HUES6 (cell line): Measurements from ENCODE around the gene SLC25A13.
A peak's percentile ranks its signal among the peaks of the same experiment; 100 is the strongest.

ENCODE experiments used
- H3K27ac ChIP-seq: 2 replicates; pipeline ENCODE4 v1.7.0; 2013; ENCODE audit warnings: low read depth, mild to moderate bottlenecking, low read length, inconsistent platforms
- H3K27me3 ChIP-seq: 2 replicates; pipeline ENCODE4 v1.6.1; 2013; ENCODE audit warnings: low read length; ENCODE audit not compliant: control insufficient read depth, insufficient read depth
- H3K36me3 ChIP-seq: 2 replicates; pipeline ENCODE4 v1.6.1; 2013; ENCODE audit warnings: low read length; ENCODE audit not compliant: control insufficient read depth, insufficient read depth
- H3K4me1 ChIP-seq: 2 replicates; pipeline ENCODE4 v1.6.1; 2013; ENCODE audit warnings: low read length; ENCODE audit not compliant: control insufficient read depth, insufficient read depth
- H3K4me3 ChIP-seq: 2 replicates; pipeline ENCODE4 v1.5.1; 2013; ENCODE audit warnings: low read depth, low read length
- H3K9ac ChIP-seq: one replicate; pipeline ENCODE4 v1.6.1; 2013; ENCODE audit warnings: mild to moderate bottlenecking, low read length
- H3K9me3 ChIP-seq: 2 replicates; pipeline ENCODE4 v1.6.1; 2013; ENCODE audit warnings: low read depth, low read length; ENCODE audit not compliant: control insufficient read depth, insufficient read depth

The SLC25A13 gene

DNA sequence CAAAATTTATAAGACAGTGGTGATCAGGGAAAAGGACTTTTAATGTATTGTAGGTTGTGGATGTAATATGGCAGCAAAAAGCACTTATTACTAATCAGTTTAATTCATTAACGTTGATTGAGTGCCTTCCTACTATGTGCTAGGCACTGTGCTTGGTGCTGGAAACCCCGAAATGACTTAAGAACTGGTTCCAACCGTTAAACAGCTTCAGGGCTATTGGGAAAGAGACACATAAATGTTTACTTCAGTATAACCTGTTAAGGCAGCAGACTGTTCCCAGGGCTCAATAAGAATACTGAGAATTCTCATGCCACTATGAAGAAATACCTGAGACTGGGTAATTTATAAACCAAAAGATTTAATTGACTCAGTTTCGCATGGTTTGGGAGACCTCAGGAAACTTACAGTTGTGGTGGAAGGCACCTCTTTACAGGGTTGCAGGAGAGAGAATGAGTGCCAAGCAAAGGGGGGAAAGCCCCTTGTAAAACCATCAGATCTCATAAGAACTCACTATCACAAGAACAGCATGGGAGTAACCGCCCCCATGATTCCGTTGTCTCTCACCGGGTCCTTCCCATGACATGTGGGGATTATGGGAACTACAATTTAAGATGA is 1.1 kb upstream of the SLC25A13 start:
- no peak overlapping the region for H3K4me3 ChIP-seq
- peaks cover 6% of the 10 kb centered on the region for H3K9me3 ChIP-seq
- H3K9ac ChIP-seq, result no peak overlapping the region
- H3K4me1 ChIP-seq, result peaks cover 18% of the 10 kb centered on the region
- H3K36me3 ChIP-seq, result no peaks in the 10 kb centered on the region
- H3K27me3 ChIP-seq, result no peaks in the 10 kb centered on the region
- no peak overlapping the region for H3K27ac ChIP-seq

DNA sequence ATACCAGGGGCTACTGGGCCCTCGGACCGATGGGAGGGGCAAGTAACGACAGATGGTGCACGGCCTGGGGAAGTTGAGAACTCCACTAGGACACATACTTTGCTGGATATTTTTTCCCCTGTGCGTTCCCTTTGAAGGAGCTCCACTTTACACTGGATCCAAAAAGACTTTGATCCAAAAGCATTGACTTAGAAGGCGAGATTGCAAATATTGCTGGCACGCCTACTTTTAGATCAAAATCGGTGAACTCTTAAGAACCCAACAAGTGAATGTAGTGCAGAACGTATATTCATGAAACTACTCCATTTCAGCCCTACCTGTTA is 436 bp upstream of the SLC25A13 start:
- H3K36me3 ChIP-seq, result no peaks in the 10 kb centered on the region
- H3K4me1 ChIP-seq, result peaks cover 20% of the 10 kb centered on the region
- peaks cover 5% of the 10 kb centered on the region for H3K9me3 ChIP-seq
- no peak overlapping the region for H3K27ac ChIP-seq
- H3K4me3 ChIP-seq, result peak overlapping the region; percentile 74
- peak overlapping the region; percentile 98 for H3K9ac ChIP-seq
- no peaks in the 10 kb centered on the region for H3K27me3 ChIP-seq

DNA sequence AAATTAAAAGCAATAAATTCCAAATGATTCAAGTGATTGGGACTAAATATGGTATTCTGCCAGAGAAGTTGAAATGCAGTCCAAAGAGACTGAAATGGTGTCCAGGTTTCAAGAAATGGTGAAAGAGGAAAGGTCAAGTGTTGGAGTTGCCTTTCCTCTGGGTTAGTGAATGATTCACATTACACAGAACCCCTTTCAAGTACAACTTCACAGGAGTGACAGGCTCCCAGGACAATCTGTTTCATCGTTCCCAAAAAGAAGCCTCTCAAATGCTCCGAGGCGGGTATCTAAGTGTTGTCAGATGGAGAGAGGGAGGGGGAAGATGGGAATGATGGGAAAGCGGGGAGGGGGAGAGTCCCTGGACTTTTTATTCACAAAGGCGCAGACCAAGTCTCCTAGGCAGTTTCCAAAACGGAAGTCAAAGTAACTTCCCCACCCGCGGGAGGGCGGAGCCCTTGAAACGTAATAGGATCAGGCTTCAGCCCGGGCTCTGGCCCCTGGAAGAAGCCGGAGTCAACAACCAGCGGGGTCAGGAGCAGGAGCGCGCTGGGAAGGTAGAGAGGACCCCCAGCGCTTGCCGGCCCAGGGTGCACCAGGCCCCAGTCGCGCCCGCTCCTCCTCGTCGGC is 754 bp downstream of the SLC25A13 start:
- Histone ChIP-seq H3K4me1 (peaks cover 30% of the 10 kb centered on the region), H3K27ac (peak overlapping the region; percentile 87), H3K27me3 (no peaks in the 10 kb centered on the region), H3K36me3 (no peaks in the 10 kb centered on the region), H3K9ac (peak overlapping the region; percentile 98), H3K4me3 (peak overlapping the region; percentile 74), H3K9me3 (no peaks in the 10 kb centered on the region)

DNA sequence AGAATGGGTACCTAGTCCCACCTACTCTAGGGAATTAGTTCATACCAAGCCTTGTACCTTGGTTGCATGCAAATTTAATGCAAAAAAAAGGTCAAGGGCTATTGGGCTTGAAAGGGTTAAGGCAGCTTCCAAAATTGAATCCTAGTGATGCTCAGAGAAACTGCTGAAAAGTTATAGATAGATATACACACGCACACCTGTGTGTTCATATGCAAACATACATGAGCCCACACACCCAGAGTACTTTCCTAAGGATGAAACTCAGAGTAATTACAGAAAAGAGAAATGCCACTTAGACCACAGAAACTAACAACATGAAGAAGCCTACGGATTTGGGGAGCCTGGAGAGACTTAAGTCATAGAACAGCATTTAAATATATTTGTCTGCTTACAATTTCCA is 1.5 kb downstream of the SLC25A13 start:
- no peaks in the 10 kb centered on the region for H3K36me3 ChIP-seq
- H3K27me3 ChIP-seq, result no peaks in the 10 kb centered on the region
- no peak overlapping the region for H3K27ac ChIP-seq
- no peaks in the 10 kb centered on the region for H3K9me3 ChIP-seq
- H3K4me3 ChIP-seq, result peak overlapping the region; percentile 74
- H3K9ac ChIP-seq, result peak overlapping the region; percentile 98
- H3K4me1 ChIP-seq, result peaks cover 31% of the 10 kb centered on the region

DNA sequence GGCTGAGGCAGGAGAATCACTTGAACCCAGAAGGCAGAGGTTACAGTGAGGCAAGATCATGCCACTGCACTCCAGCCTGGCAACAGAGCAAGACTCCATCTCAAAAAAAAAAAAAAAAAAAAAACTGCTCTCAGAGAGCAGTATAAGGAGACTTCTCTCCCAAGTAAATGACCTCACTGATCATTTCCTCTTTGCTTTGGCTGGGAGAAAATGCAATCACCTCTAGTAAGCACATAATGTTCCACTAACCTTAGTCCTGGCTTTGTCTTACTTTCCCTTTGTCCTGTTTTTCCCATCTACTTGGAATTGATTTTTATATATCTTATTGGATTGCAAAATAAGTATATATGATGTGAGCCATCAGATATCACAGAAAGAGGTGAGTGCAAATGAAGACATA is 2.5 kb downstream of the SLC25A13 start:
- Histone ChIP-seq H3K4me3 (no peak overlapping the region), H3K27me3 (no peaks in the 10 kb centered on the region), H3K4me1 (peaks cover 41% of the 10 kb centered on the region), H3K9ac (no peak overlapping the region), H3K9me3 (no peaks in the 10 kb centered on the region), H3K36me3 (no peaks in the 10 kb centered on the region), H3K27ac (no peak overlapping the region)

DNA sequence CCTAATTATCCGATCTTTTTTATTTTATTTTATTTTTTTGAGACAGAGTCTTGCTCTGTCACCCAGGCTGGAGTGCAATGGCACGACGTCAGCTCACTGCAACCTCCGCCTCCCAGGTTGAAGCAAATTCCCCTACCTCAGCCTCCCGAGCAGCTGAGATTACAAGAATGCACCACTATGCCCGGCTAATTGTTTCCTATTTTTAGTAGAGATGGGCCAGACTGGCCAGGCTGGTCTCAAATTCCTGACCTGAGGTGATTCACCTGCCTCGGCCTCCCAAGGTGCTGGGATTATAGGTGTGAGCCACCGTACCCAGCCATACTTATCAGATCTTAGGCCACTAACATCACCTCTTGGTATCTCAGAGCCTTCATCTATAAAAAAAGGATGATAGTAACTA is 4.9 kb downstream of the SLC25A13 start:
- no peak overlapping the region for H3K4me3 ChIP-seq
- H3K36me3 ChIP-seq, result peaks cover 6% of the 10 kb centered on the region; the same call in 1 of the 2 replicates
- peaks cover 42% of the 10 kb centered on the region for H3K4me1 ChIP-seq
- H3K9me3 ChIP-seq, result no peaks in the 10 kb centered on the region
- no peak overlapping the region for H3K9ac ChIP-seq
- H3K27me3 ChIP-seq, result no peaks in the 10 kb centered on the region
- no peak overlapping the region for H3K27ac ChIP-seq

DNA sequence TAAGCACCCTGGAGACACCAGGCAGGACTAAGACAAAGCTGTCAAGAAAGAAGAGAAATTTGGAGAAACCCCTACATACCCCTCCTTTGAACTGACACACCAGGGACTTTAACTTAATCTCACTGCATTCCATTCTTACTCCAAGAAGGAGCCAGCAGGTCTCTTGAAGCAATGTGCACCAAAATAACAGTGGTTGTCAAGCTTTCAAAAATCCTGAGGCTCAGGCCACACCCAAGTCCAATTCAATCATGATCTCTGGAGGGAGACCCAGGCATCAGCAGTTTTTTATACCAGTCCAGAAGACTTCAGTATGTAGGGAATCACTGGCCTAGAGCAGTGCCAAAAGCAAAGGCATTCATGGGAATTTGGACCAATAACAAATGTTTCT is 6.8 kb downstream of the SLC25A13 start:
- no peaks in the 10 kb centered on the region for H3K9me3 ChIP-seq
- H3K27ac ChIP-seq, result no peak overlapping the region
- no peaks in the 10 kb centered on the region for H3K27me3 ChIP-seq
- H3K36me3 ChIP-seq, result peaks cover 6% of the 10 kb centered on the region; the same call in 1 of the 2 replicates
- no peak overlapping the region for H3K4me3 ChIP-seq
- H3K4me1 ChIP-seq, result peaks cover 34% of the 10 kb centered on the region
- no peak overlapping the region for H3K9ac ChIP-seq

DNA sequence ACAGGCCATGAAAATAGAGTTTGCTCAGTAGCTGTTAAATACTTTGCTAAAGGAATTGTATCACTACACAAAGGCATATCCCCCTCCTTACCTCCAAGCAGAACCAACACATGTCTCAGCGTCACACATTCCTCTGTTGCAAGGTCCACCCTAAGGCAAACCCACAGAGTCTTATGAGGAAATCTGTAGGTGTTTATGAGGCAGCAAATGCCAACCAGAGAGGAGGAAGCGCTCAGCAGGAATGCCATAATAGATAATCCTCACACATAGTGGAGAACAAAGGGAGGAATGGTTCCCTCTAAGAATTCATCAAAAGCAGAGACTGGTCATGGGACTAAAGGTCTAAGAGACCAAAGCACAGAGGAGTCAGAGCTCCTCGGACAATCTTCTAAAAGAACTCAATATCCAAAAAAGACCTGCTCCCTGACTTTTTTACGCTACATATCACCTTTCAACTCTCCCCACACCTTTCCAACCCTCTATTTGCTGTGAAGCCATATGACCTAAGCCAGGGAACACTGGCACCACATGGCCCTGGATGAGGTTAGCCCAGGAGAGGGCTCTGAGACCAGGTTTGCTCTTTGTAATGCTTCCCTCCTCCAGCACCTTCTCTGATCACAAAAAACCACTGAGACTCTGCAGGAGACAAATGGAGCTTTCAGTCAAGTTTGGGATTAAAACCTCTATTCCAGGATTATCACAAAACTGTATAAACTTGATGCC is 7.3 kb downstream of the SLC25A13 start:
- Histone ChIP-seq H3K27ac (no peak overlapping the region), H3K9me3 (no peaks in the 10 kb centered on the region), H3K27me3 (no peaks in the 10 kb centered on the region), H3K9ac (no peak overlapping the region), H3K4me1 (peaks cover 34% of the 10 kb centered on the region), H3K36me3 (peaks cover 6% of the 10 kb centered on the region; the same call in 1 of the 2 replicates), H3K4me3 (no peak overlapping the region)

DNA sequence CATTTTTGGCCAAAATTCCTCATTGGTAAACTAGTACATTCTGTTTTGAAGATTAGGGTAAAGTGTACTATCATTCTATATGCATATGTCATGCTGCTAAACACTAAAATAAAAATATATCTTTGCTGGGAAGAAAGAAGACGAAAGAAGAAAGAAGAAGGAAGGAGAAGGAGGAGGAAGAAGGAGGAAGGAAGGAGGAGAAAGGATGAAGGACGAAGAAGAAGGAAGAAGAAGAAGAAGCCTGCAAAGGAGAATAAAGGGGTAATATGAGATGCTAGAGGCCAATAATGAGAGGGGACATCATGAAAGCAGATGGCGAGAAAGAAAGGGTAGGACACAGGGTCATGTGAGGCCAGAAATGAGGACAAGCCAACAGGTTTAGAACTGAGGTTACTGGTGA is 8.0 kb downstream of the SLC25A13 start:
- Histone ChIP-seq H3K36me3 (peaks cover 6% of the 10 kb centered on the region; the same call in 1 of the 2 replicates), H3K4me3 (no peak overlapping the region), H3K27ac (no peak overlapping the region), H3K9ac (no peak overlapping the region), H3K27me3 (no peaks in the 10 kb centered on the region), H3K9me3 (no peaks in the 10 kb centered on the region), H3K4me1 (peaks cover 38% of the 10 kb centered on the region)

DNA sequence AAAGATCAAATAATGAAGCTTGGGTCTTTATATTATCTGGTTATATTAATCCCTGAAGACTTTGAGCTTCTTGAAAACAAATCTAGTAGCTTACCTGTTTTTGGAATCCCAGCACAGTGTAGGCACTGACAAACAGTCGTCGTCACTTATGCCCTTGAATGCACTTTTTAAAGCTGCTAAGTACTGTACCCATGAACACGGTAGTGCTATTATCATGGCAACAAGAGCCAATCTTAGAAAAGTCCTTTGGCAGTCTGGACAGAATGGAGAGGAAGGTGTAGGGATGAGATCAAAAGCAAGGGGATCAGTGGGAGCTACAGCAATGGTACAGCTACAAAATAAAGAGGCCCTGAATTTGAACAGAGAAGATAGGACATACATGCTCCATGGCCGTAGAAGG is 9.4 kb downstream of the SLC25A13 start:
- H3K4me3 ChIP-seq, result no peak overlapping the region
- peaks cover 42% of the 10 kb centered on the region for H3K4me1 ChIP-seq
- H3K9me3 ChIP-seq, result no peaks in the 10 kb centered on the region
- H3K9ac ChIP-seq, result no peak overlapping the region
- H3K27me3 ChIP-seq, result no peaks in the 10 kb centered on the region
- peaks cover 6% of the 10 kb centered on the region; the same call in 1 of the 2 replicates for H3K36me3 ChIP-seq
- H3K27ac ChIP-seq, result no peak overlapping the region

DNA sequence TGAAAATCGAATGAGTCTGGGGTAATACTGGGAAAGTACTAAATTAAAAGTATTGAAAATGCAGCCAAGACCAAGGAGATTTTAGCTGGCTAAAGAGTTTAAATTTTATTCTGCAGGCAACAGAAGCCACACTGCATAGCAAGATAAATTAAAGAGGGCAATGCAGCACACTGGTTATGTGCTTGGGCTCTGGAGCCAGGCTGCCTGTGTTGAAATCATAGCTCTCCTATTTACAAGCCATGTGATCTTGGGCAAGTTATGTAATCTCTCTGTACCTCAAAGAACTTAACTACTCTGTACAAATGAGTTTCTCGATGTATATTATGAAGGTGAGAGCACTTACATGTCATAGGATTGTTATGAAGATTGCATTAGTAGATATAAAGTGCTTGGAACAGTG is 9.9 kb downstream of the SLC25A13 start:
- Histone ChIP-seq H3K4me3 (no peak overlapping the region), H3K9me3 (no peaks in the 10 kb centered on the region), H3K9ac (no peak overlapping the region), H3K4me1 (peaks cover 38% of the 10 kb centered on the region), H3K36me3 (peaks cover 6% of the 10 kb centered on the region; the same call in 1 of the 2 replicates), H3K27me3 (no peaks in the 10 kb centered on the region), H3K27ac (no peak overlapping the region)
